HepG2 (cell line): Measurements from ENCODE around the gene CASKIN2. TPM values are rescaled to one million over a fixed set of nuclear protein-coding genes. Genes with fewer than 3 reads are reported as not detected.

ENCODE experiments used
- ATAC-seq: fragments of 200-7000 bp; cut with Tn5 transposase; 3 replicates; pipeline ENCODE4 v1.9.1; 2020; ENCODE audit warnings: mild to moderate bottlenecking, moderate library complexity
- BruUV-seq: library from RNA; stranded (reverse); fragments of 400-500 nt; replicated peaks from 2 replicates; lab custom pipeline; 2021; lab: Mats Ljungman, UMichigan
- CTCF ChIA-PET: fragments of 300-600 bp; formaldehyde crosslinking; extraction: SDS; loops from one replicate; lab custom pipeline; 2021; ENCODE audit warnings: low total read pairs, inconsistent platforms, low intra/inter-chr PET ratio; lab: Yijun Ruan, JAX
- POLR2A ChIA-PET: fragments of 350-600 bp; sonication (Branson Sonifier 250); formaldehyde crosslinking; loops from one replicate; lab custom pipeline; 2020; ENCODE audit warnings: antibody characterized with exemption, inconsistent platforms; lab: Yijun Ruan, JAX
- DNase-seq: peaks from one replicate; pipeline ENCODE4 v3.0.0-alpha.2; 2015; ENCODE audit warnings: low spot score
- FAIRE-seq: peaks from 3 replicates; lab custom pipeline; 2011; peaks lifted over from hg19 to GRCh38; lab: Jason Lieb, UNC
- H2AFZ ChIP-seq: one replicate; pipeline ENCODE4 v1.6.1; 2011; ENCODE audit warnings: low read length, inconsistent platforms
- H3K27ac ChIP-seq: fragments of 300-600 bp; 3 replicates; pipeline ENCODE4 v1.8.0; 2011; ENCODE audit warnings: mixed run types, mild to moderate bottlenecking, mixed read lengths, low read length, inconsistent platforms; ENCODE audit not compliant: insufficient read depth; ENCODE audit errors: extremely low read length
- H3K27me3 ChIP-seq, 2 experiments: fragments of 200-600 bp in 1 of 2; 2 replicates in 1 of 2; 3 replicates in 1 of 2; pipeline versions ENCODE4 v1.6.0 to v1.8.0; 2011; ENCODE audit warnings: low read length in 2 of 2, mild to moderate bottlenecking in 2 of 2, moderate library complexity in 2 of 2, inconsistent platforms in 1 of 2; ENCODE audit not compliant: insufficient read depth in 2 of 2, control insufficient read depth in 1 of 2
- H3K36me3 ChIP-seq, 2 experiments: fragments of 200-600 bp in 1 of 2; replicated peaks in 1 of 2; 2 replicates in 1 of 2; 3 replicates in 1 of 2; pipeline versions ENCODE4 v1.5.1 to v1.8.0; 2011; ENCODE audit warnings: low read length in 2 of 2, inconsistent platforms in 1 of 2; ENCODE audit not compliant: insufficient read depth in 2 of 2, control insufficient read depth in 1 of 2
- H3K4me1 ChIP-seq: 2 replicates; pipeline ENCODE4 v1.5.1; 2012; ENCODE audit warnings: low read length, inconsistent platforms; ENCODE audit not compliant: insufficient read depth
- H3K4me2 ChIP-seq: 2 replicates; pipeline ENCODE4 v1.6.0; 2011; ENCODE audit warnings: low read depth, low read length, inconsistent platforms
- H3K4me3 ChIP-seq, 3 experiments: fragments of 200-600 bp in 1 of 3; sonication (generic), shearing (Covaris generic) in 1 of 3; replicated peaks in 1 of 3; 2 replicates each; pipeline ENCODE4 v1.5.1; 2011 to 2016; ENCODE audit warnings: low read length in 3 of 3, inconsistent platforms in 2 of 3, low read depth in 2 of 3, mild to moderate bottlenecking in 2 of 3, control low read depth in 1 of 3, mixed read lengths in 1 of 3; ENCODE audit not compliant: insufficient read depth in 1 of 3
- H3K79me2 ChIP-seq: one replicate; pipeline ENCODE4 v1.6.1; 2011; ENCODE audit warnings: low read length, inconsistent platforms; ENCODE audit not compliant: insufficient read depth
- H3K9ac ChIP-seq: 2 replicates; pipeline ENCODE4 v1.6.0; 2011; ENCODE audit warnings: mild to moderate bottlenecking, low read depth, low read length, inconsistent platforms; ENCODE audit not compliant: insufficient read depth
- H3K9me3 ChIP-seq: 2 replicates; pipeline ENCODE4 v1.5.1; 2012; ENCODE audit warnings: mild to moderate bottlenecking, low read length
- H4K20me1 ChIP-seq: 2 replicates; pipeline ENCODE4 v1.6.0; 2011; ENCODE audit warnings: inconsistent platforms, mild to moderate bottlenecking, low read length, moderate library complexity; ENCODE audit not compliant: insufficient read depth
- AKAP8 ChIP-seq: sonication (generic); formaldehyde crosslinking; IDR thresholded peaks from 2 replicates; pipeline ENCODE4 v1.5.1; 2020; ENCODE audit warnings: mild to moderate bottlenecking, missing genetic modification reagents
- GABPA ChIP-seq, 2 experiments: IDR thresholded peaks; 2 replicates each; pipeline ENCODE4 v1.6.1; 2011 to 2016; ENCODE audit warnings: low read depth in 2 of 2, low read length in 1 of 2, missing biosample characterization in 1 of 2, missing genetic modification characterization in 1 of 2
- HCFC1 ChIP-seq: fragments of 150-350 bp; IDR thresholded peaks from 2 replicates; pipeline ENCODE4 v1.6.1; 2014; ENCODE audit warnings: low read depth, low read length
- JDP2 ChIP-seq: sonication (generic); formaldehyde crosslinking; IDR thresholded peaks from 2 replicates; pipeline ENCODE4 v1.8.1; 2022; ENCODE audit warnings: missing genetic modification reagents, borderline replicate concordance
- SCMH1 ChIP-seq: sonication (generic); formaldehyde crosslinking; IDR thresholded peaks from 2 replicates; pipeline ENCODE4 v1.9.0; 2021; ENCODE audit warnings: missing genetic modification reagents, mild to moderate bottlenecking, borderline replicate concordance
- SMARCE1 ChIP-seq: fragments of 450-650 bp; IDR thresholded peaks from 2 replicates; pipeline ENCODE4 v1.6.1; 2017; ENCODE audit warnings: borderline replicate concordance
- SP2 ChIP-seq: sonication (generic); formaldehyde crosslinking; IDR thresholded peaks from 2 replicates; pipeline ENCODE4 v1.5.1; 2020; ENCODE audit warnings: mild to moderate bottlenecking, missing genetic modification reagents
- ZBTB20 ChIP-seq: sonication (generic); formaldehyde crosslinking; IDR thresholded peaks from 2 replicates; pipeline ENCODE4 v1.8.1; 2023; ENCODE audit warnings: missing genetic modification reagents, low read depth, mild to moderate bottlenecking, borderline replicate concordance
- ZFP41 ChIP-seq: sonication (generic); formaldehyde crosslinking; IDR thresholded peaks from 2 replicates; pipeline ENCODE4 v1.4.0; 2020; ENCODE audit warnings: mild to moderate bottlenecking, missing genetic modification reagents, borderline replicate concordance
- ZFY ChIP-seq: sonication (generic); formaldehyde crosslinking; IDR thresholded peaks from 2 replicates; pipeline ENCODE4 v1.4.0; 2020; ENCODE audit warnings: missing genetic modification reagents
- ZNF225 ChIP-seq: sonication (generic); formaldehyde crosslinking; IDR thresholded peaks from 2 replicates; pipeline ENCODE4 v1.4.0; 2020; ENCODE audit warnings: mild to moderate bottlenecking, missing genetic modification reagents
- ZNF672 ChIP-seq: sonication (generic); formaldehyde crosslinking; IDR thresholded peaks from 2 replicates; pipeline ENCODE4 v1.8.1; 2022; ENCODE audit warnings: missing genetic modification reagents
- ZNF776 ChIP-seq: sonication (generic); formaldehyde crosslinking; IDR thresholded peaks from 2 replicates; pipeline ENCODE4 v1.4.0; 2020; ENCODE audit warnings: mild to moderate bottlenecking, missing genetic modification reagents
- WGBS: methylation state at CpG from one replicate; pipeline ENCODE4 v1.1.6; 2017; ENCODE audit warnings: low lambda C conversion rate; 5-methylcytosine and 5-hydroxymethylcytosine counted together
- in situ Hi-C: cut with HindIII; loops from 2 replicates; pipeline ENCODE4 v1.10.0; 2017; ENCODE audit warnings: low pct_unique_long_range_greater_than_20kb; ENCODE audit not compliant: extremely low pct_ligation_motif_present
- intact Hi-C: fragments of 100-400 bp; cut with micrococcal nuclease; formaldehyde crosslinking; loops from one replicate; pipeline ENCODE4 v1.10.0; 2022; ENCODE audit not compliant: unreplicated experiment
- polyA plus RNA-seq, 8 experiments: library from polyadenylated mRNA; depleted of rRNA in 3 of 8; stranded (reverse) in 7 of 8; unstranded in 1 of 8; fragments of >200 nt; fragmentation: Illumina TruSeq in 4 of 8; extraction: Trizol in 4 of 8; gene quantifications; 2 replicates each; pipeline versions ENCODE4 v1.2.1 to v1.2.3, GENCODE V29; 2011 to 2016; ENCODE audit warnings: low read depth in 4 of 8, missing spikeins in 1 of 8, mixed read lengths in 1 of 8; ENCODE audit not compliant: insufficient read depth in 1 of 8
- total RNA-seq, 5 experiments: library from RNA; depleted of rRNA; stranded (reverse); fragments of >200 nt; fragmentation: Illumina TruSeq; extraction: Trizol; gene quantifications; 2 replicates each; pipeline ENCODE4 v1.2.3, GENCODE V29; 2016; ENCODE audit warnings: low read depth in 1 of 5
- TF ChIP-seq, protein P1 (sequence below): sonication (generic); formaldehyde crosslinking; IDR thresholded peaks from 2 replicates; pipeline ENCODE4 v1.5.1; 2020; ENCODE audit warnings: mild to moderate bottlenecking, missing genetic modification reagents, moderate library complexity
- TF ChIP-seq, protein P2 (sequence below): sonication (generic); formaldehyde crosslinking; IDR thresholded peaks from 2 replicates; pipeline ENCODE4 v1.8.1; 2022; ENCODE audit warnings: mild to moderate bottlenecking, missing genetic modification reagents
- TF ChIP-seq, protein P3 (sequence below): sonication (generic); formaldehyde crosslinking; IDR thresholded peaks from 2 replicates; pipeline ENCODE4 v1.8.0; 2022; ENCODE audit warnings: missing genetic modification reagents, mild to moderate bottlenecking, moderate library complexity, borderline replicate concordance
- TF ChIP-seq, protein P4 (sequence below): sonication (generic); formaldehyde crosslinking; conservative IDR thresholded peaks from 2 replicates; pipeline ENCODE4 v1.4.0; 2020; ENCODE audit warnings: missing genetic modification reagents

The CASKIN2 gene
- total and polyA plus RNA-seq, 2 of the 13 experiments (the other 11 are each of a cell fraction or from before 2014, with no cell fraction given): 5.2 to 7.8 TPM

DNA sequence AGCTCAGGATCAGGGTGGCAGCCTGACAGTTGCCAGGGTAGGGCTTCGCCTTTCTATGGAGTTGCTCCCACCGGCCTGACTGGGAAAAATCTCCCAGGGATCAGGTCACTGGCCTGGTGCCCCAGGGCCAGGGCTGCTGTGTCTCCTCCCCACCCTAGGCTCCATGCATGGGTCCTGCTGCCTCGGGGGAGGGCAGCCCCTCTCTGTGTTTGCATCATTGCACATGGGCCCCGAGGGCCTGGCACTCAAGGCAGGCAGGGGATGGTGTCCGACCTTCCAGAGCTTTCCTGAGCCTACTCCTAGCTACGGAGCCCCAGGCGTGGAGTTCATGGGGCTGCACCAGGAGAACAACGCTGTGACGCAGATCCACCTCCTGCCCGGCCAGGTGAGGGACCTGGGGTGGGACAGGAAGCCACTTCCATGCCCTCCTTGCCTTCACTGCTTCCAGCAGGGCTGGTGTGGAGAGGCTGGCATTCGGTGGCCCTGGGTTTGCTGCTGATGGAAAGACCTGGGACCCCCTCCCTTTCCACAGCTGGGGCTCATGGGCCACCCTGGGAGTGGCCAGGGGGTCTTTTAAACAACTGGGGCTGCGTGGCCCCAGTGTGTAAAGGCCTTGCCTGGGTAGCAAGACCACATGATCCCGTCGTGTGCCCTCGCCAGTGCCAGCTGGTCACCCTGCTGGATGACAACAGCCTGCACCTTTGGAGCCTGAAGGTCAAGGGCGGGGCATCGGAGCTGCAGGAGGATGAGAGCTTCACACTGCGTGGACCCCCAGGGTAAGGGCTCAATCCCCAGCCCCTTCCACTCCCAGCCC lies 42.7 kb upstream of the CASKIN2 start:
- in situ Hi-C loops (no loop called here), intact Hi-C loops (loop anchor here (1.0 to 2.0 kb wide), 2 partner anchors 9 to 21 kb away; no protein-coding TSS in a partner anchor)
- DNase-seq (no peak), FAIRE-seq (no peak), ATAC-seq (no peak)
- peak overlapping the region; percentile 80 for H3K4me2 ChIP-seq
- H3K79me2 ChIP-seq: peaks cover 3% of the 10 kb centered on the region
- H3K4me1 ChIP-seq: peaks cover 85% of the 10 kb centered on the region
- no TSS peak for BruUV-seq
- peaks cover 8 to 11% of the 10 kb centered on the region in 2 experiments for H3K36me3 ChIP-seq
- H3K4me3 ChIP-seq: peak overlapping the region in 2 of 3 experiments; percentile 31 to 69; a peak in 4 of 6 replicates
- H3K27ac ChIP-seq: peak overlapping the region; percentile 81
- 55% methylated on average over 4 of the region's 18 CpGs for WGBS
- H3K27me3 ChIP-seq: no peaks in the 10 kb centered on the region
- peak overlapping the region; percentile 52 for H3K9ac ChIP-seq
- CTCF ChIA-PET: interaction anchor here (1.7 kb wide), 1 partner anchor 43 kb away, joined by 3 read pairs; the partner anchor contains the start of gene CASKIN2
- H4K20me1 ChIP-seq: no peaks in the 10 kb centered on the region
- H3K9me3 ChIP-seq: no peaks in the 10 kb centered on the region
- H2AFZ ChIP-seq: no peak overlapping the region
- POLR2A ChIA-PET: interaction anchor here (0.7 to 4.3 kb wide), 21 partner anchors 9 to 296 kb away, joined by 3 to 39 read pairs (median 4); partner anchors contain the start of genes GGA3, LLGL2, MRPS7 and TSEN54
- TF ChIP-seq, protein P1, sequence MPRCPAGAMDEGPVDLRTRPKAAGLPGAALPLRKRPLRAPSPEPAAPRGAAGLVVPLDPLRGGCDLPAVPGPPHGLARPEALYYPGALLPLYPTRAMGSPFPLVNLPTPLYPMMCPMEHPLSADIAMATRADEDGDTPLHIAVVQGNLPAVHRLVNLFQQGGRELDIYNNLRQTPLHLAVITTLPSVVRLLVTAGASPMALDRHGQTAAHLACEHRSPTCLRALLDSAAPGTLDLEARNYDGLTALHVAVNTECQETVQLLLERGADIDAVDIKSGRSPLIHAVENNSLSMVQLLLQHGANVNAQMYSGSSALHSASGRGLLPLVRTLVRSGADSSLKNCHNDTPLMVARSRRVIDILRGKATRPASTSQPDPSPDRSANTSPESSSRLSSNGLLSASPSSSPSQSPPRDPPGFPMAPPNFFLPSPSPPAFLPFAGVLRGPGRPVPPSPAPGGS (CRISPR knock-in tag): 0 out of 2 replicates have a peak, but pooled peaks have one; percentile 37
- TF ChIP-seq ZNF672 (CRISPR knock-in tag): no peak
- TF ChIP-seq GABPA (IDR thresholded peaks at IDR 0.05; ENCODE audit: low read depth, low read length): no peak
- no peak for TF ChIP-seq GABPA (CRISPR knock-in tag; IDR thresholded peaks at IDR 0.05; ENCODE audit: low read depth)
- 0 out of 2 replicates have a peak, but pooled peaks have one; percentile 47 for TF ChIP-seq ZBTB20 (CRISPR knock-in tag)
- TF ChIP-seq SMARCE1: no peak
- TF ChIP-seq HCFC1: no peak
- TF ChIP-seq, protein P2, sequence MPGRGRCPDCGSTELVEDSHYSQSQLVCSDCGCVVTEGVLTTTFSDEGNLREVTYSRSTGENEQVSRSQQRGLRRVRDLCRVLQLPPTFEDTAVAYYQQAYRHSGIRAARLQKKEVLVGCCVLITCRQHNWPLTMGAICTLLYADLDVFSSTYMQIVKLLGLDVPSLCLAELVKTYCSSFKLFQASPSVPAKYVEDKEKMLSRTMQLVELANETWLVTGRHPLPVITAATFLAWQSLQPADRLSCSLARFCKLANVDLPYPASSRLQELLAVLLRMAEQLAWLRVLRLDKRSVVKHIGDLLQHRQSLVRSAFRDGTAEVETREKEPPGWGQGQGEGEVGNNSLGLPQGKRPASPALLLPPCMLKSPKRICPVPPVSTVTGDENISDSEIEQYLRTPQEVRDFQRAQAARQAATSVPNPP (CRISPR knock-in tag): no peak
- TF ChIP-seq ZFY (CRISPR knock-in tag): 0 out of 2 replicates have a peak, but pooled peaks have one; percentile 24
- no peak for TF ChIP-seq JDP2 (CRISPR knock-in tag)
- TF ChIP-seq ZNF225: no peak
- TF ChIP-seq, protein P3, sequence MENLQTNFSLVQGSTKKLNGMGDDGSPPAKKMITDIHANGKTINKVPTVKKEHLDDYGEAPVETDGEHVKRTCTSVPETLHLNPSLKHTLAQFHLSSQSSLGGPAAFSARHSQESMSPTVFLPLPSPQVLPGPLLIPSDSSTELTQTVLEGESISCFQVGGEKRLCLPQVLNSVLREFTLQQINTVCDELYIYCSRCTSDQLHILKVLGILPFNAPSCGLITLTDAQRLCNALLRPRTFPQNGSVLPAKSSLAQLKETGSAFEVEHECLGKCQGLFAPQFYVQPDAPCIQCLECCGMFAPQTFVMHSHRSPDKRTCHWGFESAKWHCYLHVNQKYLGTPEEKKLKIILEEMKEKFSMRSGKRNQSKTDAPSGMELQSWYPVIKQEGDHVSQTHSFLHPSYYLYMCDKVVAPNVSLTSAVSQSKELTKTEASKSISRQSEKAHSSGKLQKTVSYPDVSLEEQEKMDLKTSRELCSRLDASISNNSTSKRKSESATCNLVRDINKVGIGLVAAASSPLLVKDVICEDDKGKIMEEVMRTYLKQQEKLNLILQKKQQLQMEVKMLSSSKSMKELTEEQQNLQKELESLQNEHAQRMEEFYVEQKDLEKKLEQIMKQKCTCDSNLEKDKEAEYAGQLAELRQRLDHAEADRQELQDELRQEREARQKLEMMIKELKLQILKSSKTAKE (CRISPR knock-in tag): no peak
- no peak for TF ChIP-seq ZFP41
- TF ChIP-seq, protein P4, sequence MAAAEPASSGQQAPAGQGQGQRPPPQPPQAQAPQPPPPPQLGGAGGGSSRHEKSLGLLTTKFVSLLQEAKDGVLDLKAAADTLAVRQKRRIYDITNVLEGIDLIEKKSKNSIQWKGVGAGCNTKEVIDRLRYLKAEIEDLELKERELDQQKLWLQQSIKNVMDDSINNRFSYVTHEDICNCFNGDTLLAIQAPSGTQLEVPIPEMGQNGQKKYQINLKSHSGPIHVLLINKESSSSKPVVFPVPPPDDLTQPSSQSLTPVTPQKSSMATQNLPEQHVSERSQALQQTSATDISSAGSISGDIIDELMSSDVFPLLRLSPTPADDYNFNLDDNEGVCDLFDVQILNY (CRISPR knock-in tag): peak; percentile 17; the same call in 1 of the 2 replicates
- peak; percentile 87 for TF ChIP-seq ZNF776 (CRISPR knock-in tag)
- no peak for TF ChIP-seq AKAP8 (CRISPR knock-in tag)
- peak; percentile 10 for TF ChIP-seq SP2 (CRISPR knock-in tag)
- no peak for TF ChIP-seq SCMH1 (CRISPR knock-in tag)
